Ovary (tissue), 9 donors: ENCODE results near the gene ADCY5. TPM values are rescaled to one million over a fixed set of nuclear protein-coding genes. Genes with fewer than 3 reads are reported as not detected.

Source experiments
- DNase-seq, 5 donors: peaks; one replicate each; pipeline ENCODE4 v3.0.0-alpha.2; 2019 to 2020
- H3K27ac ChIP-seq, 2 donors: fragments of 200-600 bp; one replicate each; pipeline versions ENCODE4 v1.5.1 to v1.8.0; 2019 to 2022
- H3K27me3 ChIP-seq: fragments of 200-600 bp; one replicate; pipeline ENCODE4 v1.8.0; 2022
- H3K36me3 ChIP-seq: fragments of 200-600 bp; sonication (generic); one replicate; pipeline ENCODE4 v1.5.1; 2019
- H3K4me1 ChIP-seq: one replicate; pipeline ENCODE4 v1.8.1; 2013; ENCODE audit warnings: mild to moderate bottlenecking, moderate library complexity; ENCODE audit not compliant: insufficient read depth
- H3K4me3 ChIP-seq: fragments of 200-600 bp; sonication (generic); one replicate; pipeline ENCODE4 v1.5.1; 2017
- H3K9me3 ChIP-seq, 2 donors: fragments of 200-600 bp in 1 of 2; sonication (generic) in 1 of 2; one replicate each; pipeline versions ENCODE4 v1.5.1 to v1.8.1; 2013 to 2019; ENCODE audit warnings: mild to moderate bottlenecking in 1 of 2, moderate library complexity in 1 of 2
- CTCF ChIP-seq, 3 donors: fragments of 450-650 bp in 2 of 3; fragments of 200-600 bp in 1 of 3; IDR thresholded peaks; one replicate each; pipeline versions ENCODE4 v1.5.1 to v1.8.0; 2016 to 2022; ENCODE audit warnings: antibody characterized with exemption in 3 of 3, mild to moderate bottlenecking in 1 of 3
- EP300 ChIP-seq: sonication (generic); formaldehyde crosslinking; IDR thresholded peaks from one replicate; pipeline ENCODE4 v1.6.1; 2017; ENCODE audit warnings: antibody characterized with exemption
- POLR2A ChIP-seq: fragments of 450-650 bp; IDR thresholded peaks from one replicate; pipeline ENCODE4 v1.6.1; 2017; ENCODE audit warnings: antibody characterized with exemption, mild to moderate bottlenecking, moderate library complexity
- WGBS, 3 donors: extraction: QIAGEN DNeasy Blood & Tissue Kit in 1 of 3; methylation state at CpG; one replicate each; pipeline versions ENCODE4 v1.1.5 to v1.1.7; 2013 to 2017; 5-methylcytosine and 5-hydroxymethylcytosine counted together
- intact Hi-C, 4 donors: fragments of 100-400 bp; cut with DNase I; formaldehyde crosslinking; loops; one replicate each; pipeline versions ENCODE4 v1.11.0 to v1.15.1; 2022 to 2023
- polyA plus RNA-seq, 2 donors: library from polyadenylated mRNA; stranded (reverse); fragments of 200-250 nt in 1 of 2; fragments of 350-450 nt in 1 of 2; fragmentation: Illumina TruSeq in 1 of 2; extraction: RNeasy Lipid Tissue Mini Kit (QIAGEN cat#74804) in 1 of 2; gene quantifications; one replicate each; pipeline ENCODE4 v1.2.3, GENCODE V29; 2013 to 2014
- total RNA-seq, 7 donors: library from RNA; depleted of rRNA in 2 of 7; stranded (reverse); fragments of >200 nt in 2 of 7; fragmentation: NEBNext Ultra II Directional in 3 of 7; extraction: Animal tissue kit (Norgen Biotek cat#: 25700) in 3 of 7; gene quantifications; one replicate each; pipeline versions ENCODE4 v1.1.0 to v1.2.4, GENCODE V29; 2016 to 2023
- donor health status: DM: no; HTN: no; CAD: no; lungs with moderate emphysema.
- donor health status: DM: no; HTN: no; CAD: no.
- donor health status: Bipolar disorder and iron deficiency.
- donor health status: DM: yes; HTN: yes; CAD: no.
- donor health status: DM: no; HTN: no; CAD: no.
- donor health status: DM: yes; HTN: yes; CAD: no.

The ADCY5 gene
- total and polyA plus RNA-seq, 9 donors = 5.3 to 36.2 (median 20.3) TPM

GRCh38 chr3:123421353-123422174 is 27.3 kb downstream of the ADCY5 start:
- no peak overlapping the region for H3K4me3 ChIP-seq
- TF ChIP-seq EP300 (no peak), POLR2A (no peak), CTCF (IDR thresholded peaks at IDR 0.05) (no peak)
- peaks cover 37% of the 10 kb centered on the region for H3K4me1 ChIP-seq
- H3K27ac ChIP-seq = no peak overlapping the region
- H3K9me3 ChIP-seq = no peaks in the 10 kb centered on the region
- H3K36me3 ChIP-seq = no peaks in the 10 kb centered on the region
- DNase-seq = peak; percentile 57 to 79 (median 71)
- WGBS, 3 donors = 42 to 48% (median 45%) methylated on average over 6 of the region's 6 CpGs
- H3K27me3 ChIP-seq = no peaks in the 10 kb centered on the region
- intact Hi-C loops = no loop called here

GRCh38 chr3:123420416-123420968 is 28.4 kb downstream of the ADCY5 start:
- Histone ChIP-seq H3K4me3 (no peak overlapping the region), H3K9me3 (no peaks in the 10 kb centered on the region), H3K27me3 (no peaks in the 10 kb centered on the region), H3K27ac (no peak overlapping the region), H3K36me3 (no peaks in the 10 kb centered on the region), H3K4me1 (peaks cover 35% of the 10 kb centered on the region)
- DNase-seq = no peak
- WGBS, 3 donors = 79 to 87% (median 82%) methylated on average over 8 of the region's 8 CpGs
- TF ChIP-seq POLR2A = no peak
- TF ChIP-seq EP300 = no peak
- TF ChIP-seq CTCF (IDR thresholded peaks at IDR 0.05) = no peak
- intact Hi-C loops = no loop called here

GRCh38 chr3:123419850-123420297 is 29.0 kb downstream of the ADCY5 start:
- 52 to 61% (median 56%) methylated on average over 7 of the region's 7 CpGs for WGBS, 3 donors
- H3K36me3 ChIP-seq = no peaks in the 10 kb centered on the region
- H3K9me3 ChIP-seq = no peaks in the 10 kb centered on the region
- no peak overlapping the region for H3K27ac ChIP-seq
- H3K4me1 ChIP-seq = peaks cover 33% of the 10 kb centered on the region
- intact Hi-C loops = no loop called here
- TF ChIP-seq POLR2A (no peak), EP300 (no peak), CTCF (IDR thresholded peaks at IDR 0.05) (no peak)
- no peak overlapping the region for H3K4me3 ChIP-seq
- no peaks in the 10 kb centered on the region for H3K27me3 ChIP-seq
- peak in 1 of 5 donors; percentile 38 for DNase-seq

GRCh38 chr3:123419181-123419849 is 29.6 kb downstream of the ADCY5 start:
- TF ChIP-seq POLR2A (no peak), EP300 (no peak), CTCF (IDR thresholded peaks at IDR 0.05) (no peak)
- Histone ChIP-seq H3K9me3 (no peaks in the 10 kb centered on the region), H3K4me1 (peaks cover 34% of the 10 kb centered on the region), H3K36me3 (no peaks in the 10 kb centered on the region), H3K4me3 (no peak overlapping the region), H3K27ac (no peak overlapping the region), H3K27me3 (no peaks in the 10 kb centered on the region)
- DNase-seq = no peak
- intact Hi-C loops = no loop called here
- WGBS, 3 donors = 73 to 78% (median 73%) methylated on average over 20 of the region's 20 CpGs
